H1 (cell line): Measurements from ENCODE around the gene KCNB1. TPM values are rescaled to one million over a fixed set of nuclear protein-coding genes. Genes with fewer than 3 reads are reported as not detected.

Experiments used
- CTCF ChIA-PET: fragments of 300-600 bp; sonication (Branson Sonifier 250); formaldehyde crosslinking; loops from one replicate; lab custom pipeline; 2021; ENCODE audit not compliant: partially characterized antibody; lab: Charles Lee
- POLR2A ChIA-PET: fragments of 300-600 bp; sonication (Branson Sonifier 250); formaldehyde crosslinking; loops from one replicate; lab custom pipeline; 2021; ENCODE audit warnings: inconsistent platforms; ENCODE audit not compliant: partially characterized antibody; lab: Charles Lee
- DNase-seq, 2 experiments: peaks; one replicate each; pipeline versions ENCODE4 v3.0.0 to v3.0.0-alpha.2; 2010 to 2022; ENCODE audit warnings: low spot score in 2 of 2, low read depth in 1 of 2, mixed read lengths in 1 of 2
- FAIRE-seq: peaks from 2 replicates; lab custom pipeline; 2011; peaks lifted over from hg19 to GRCh38; lab: Jason Lieb, UNC
- H2AFZ ChIP-seq: 2 replicates; pipeline ENCODE4 v1.8.1; 2012; ENCODE audit warnings: low read length, inconsistent platforms
- H2AK5ac ChIP-seq: 2 replicates; pipeline ENCODE4 v1.6.1; 2013; ENCODE audit warnings: low read depth, low read length
- H2BK120ac ChIP-seq: replicated peaks from 2 replicates; pipeline ENCODE3; 2013; ENCODE audit warnings: low read depth, low read length, inconsistent platforms
- H2BK12ac ChIP-seq: 2 replicates; pipeline ENCODE4 v1.6.1; 2013; ENCODE audit warnings: low read depth, low read length
- H2BK15ac ChIP-seq: 2 replicates; pipeline ENCODE4 v1.6.1; 2013; ENCODE audit warnings: low read length
- H2BK20ac ChIP-seq: 2 replicates; pipeline ENCODE4 v1.6.1; 2013; ENCODE audit warnings: low read length
- H2BK5ac ChIP-seq: 2 replicates; pipeline ENCODE4 v1.6.1; 2013; ENCODE audit warnings: low read depth, low read length
- H3K14ac ChIP-seq: 2 replicates; pipeline ENCODE4 v1.6.1; 2013; ENCODE audit warnings: inconsistent platforms; ENCODE audit not compliant: insufficient read length
- H3K18ac ChIP-seq: 2 replicates; pipeline ENCODE4 v1.6.1; 2013; ENCODE audit warnings: low read length; ENCODE audit errors: extremely low read depth
- H3K23ac ChIP-seq: 2 replicates; pipeline ENCODE4 v1.6.1; 2013; ENCODE audit warnings: inconsistent platforms; ENCODE audit not compliant: insufficient read length
- H3K23me2 ChIP-seq: 2 replicates; pipeline ENCODE4 v1.6.1; 2013; ENCODE audit warnings: low read depth, low read length
- H3K27ac ChIP-seq: 2 replicates; pipeline ENCODE4 v1.6.1; 2011; ENCODE audit warnings: low read depth, low read length, inconsistent platforms
- H3K27me3 ChIP-seq, 4 experiments: replicated peaks in 1 of 4; 1 replicate in 1 of 4; 2 replicates in 3 of 4; pipeline versions ENCODE4 v1.6.1 to v1.8.1; 2011 to 2013; ENCODE audit warnings: low read length in 3 of 4, mild to moderate bottlenecking in 3 of 4, inconsistent platforms in 2 of 4, mixed read lengths in 2 of 4, moderate library complexity in 1 of 4; ENCODE audit not compliant: control insufficient read depth in 3 of 4, insufficient read depth in 3 of 4; ENCODE audit errors: extremely low read depth in 1 of 4
- H3K36me3 ChIP-seq, 4 experiments: 2 replicates each; pipeline versions ENCODE4 v1.6.1 to v1.8.1; 2011 to 2013; ENCODE audit warnings: mild to moderate bottlenecking in 4 of 4, low read length in 3 of 4, moderate library complexity in 2 of 4, control low read depth in 1 of 4, inconsistent platforms in 1 of 4; ENCODE audit not compliant: insufficient read depth in 4 of 4, control insufficient read depth in 2 of 4
- H3K4ac ChIP-seq: replicated peaks from 2 replicates; pipeline ENCODE3; 2013; ENCODE audit warnings: low read length, low read depth, mixed read lengths, inconsistent platforms; ENCODE audit not compliant: insufficient read length
- H3K4me1 ChIP-seq, 4 experiments: replicated peaks in 1 of 4; 1 replicate in 1 of 4; 2 replicates in 3 of 4; pipeline versions ENCODE4 v1.6.1 to v1.8.1; 2011 to 2013; ENCODE audit warnings: low read length in 3 of 4, inconsistent platforms in 2 of 4, mixed read lengths in 1 of 4; ENCODE audit not compliant: insufficient read depth in 4 of 4, control insufficient read depth in 3 of 4
- H3K4me2 ChIP-seq, 2 experiments: 2 replicates each; pipeline versions ENCODE4 v1.6.1 to v1.8.1; 2011 to 2013; ENCODE audit warnings: low read depth in 2 of 2, low read length in 2 of 2, control low read depth in 1 of 2, inconsistent platforms in 1 of 2, mild to moderate bottlenecking in 1 of 2; ENCODE audit not compliant: insufficient read depth in 1 of 2
- H3K4me3 ChIP-seq, 4 experiments: fragments of 200-600, 300-600 bp in 1 of 4; sonication (generic), shearing (Covaris generic), sonication (Bioruptor Twin) in 1 of 4; 2 replicates each; pipeline versions ENCODE4 v1.5.1 to v1.8.1; 2011 to 2016; ENCODE audit warnings: low read length in 4 of 4, low read depth in 3 of 4, control low read depth in 2 of 4, inconsistent platforms in 2 of 4, mild to moderate bottlenecking in 2 of 4, mixed read lengths in 1 of 4, moderate library complexity in 1 of 4; ENCODE audit not compliant: insufficient read depth in 2 of 4; ENCODE audit errors: extremely low read depth in 1 of 4
- H3K56ac ChIP-seq: replicated peaks from 2 replicates; pipeline ENCODE3; 2013; ENCODE audit warnings: low read depth, mild to moderate bottlenecking, mixed read lengths, low read length, inconsistent platforms; ENCODE audit not compliant: insufficient read length
- H3K79me1 ChIP-seq: 2 replicates; pipeline ENCODE4 v1.6.1; 2013; ENCODE audit warnings: low read depth, low read length, control low read depth
- H3K79me2 ChIP-seq, 2 experiments: 2 replicates each; pipeline versions ENCODE4 v1.6.1 to v1.8.1; 2012 to 2013; ENCODE audit warnings: low read length in 2 of 2, mild to moderate bottlenecking in 2 of 2, inconsistent platforms in 1 of 2; ENCODE audit not compliant: insufficient read depth in 2 of 2, control insufficient read depth in 1 of 2
- H3K9ac ChIP-seq, 4 experiments: replicated peaks in 1 of 4; 1 replicate in 1 of 4; 2 replicates in 3 of 4; pipeline versions ENCODE4 v1.6.1 to v1.8.1; 2011 to 2013; ENCODE audit warnings: low read depth in 3 of 4, low read length in 3 of 4, control low read depth in 2 of 4, mild to moderate bottlenecking in 2 of 4, moderate library complexity in 2 of 4, inconsistent platforms in 1 of 4; ENCODE audit errors: extremely low read depth in 1 of 4
- H3K9me3 ChIP-seq, 2 experiments: 2 replicates each; pipeline versions ENCODE4 v1.6.1 to v1.8.1; 2012 to 2013; ENCODE audit warnings: mild to moderate bottlenecking in 2 of 2, moderate library complexity in 2 of 2, control low read depth in 1 of 2, inconsistent platforms in 1 of 2, low read depth in 1 of 2, low read length in 1 of 2, mixed read lengths in 1 of 2; ENCODE audit not compliant: insufficient read depth in 2 of 2
- H4K20me1 ChIP-seq, 2 experiments: replicated peaks in 1 of 2; 2 replicates each; pipeline versions ENCODE3 to v1.8.1; 2011 to 2013; ENCODE audit warnings: inconsistent platforms in 2 of 2, low read length in 2 of 2, mild to moderate bottlenecking in 1 of 2; ENCODE audit not compliant: insufficient read depth in 2 of 2, control insufficient read depth in 1 of 2
- H4K5ac ChIP-seq: 2 replicates; pipeline ENCODE4 v1.6.1; 2013; ENCODE audit warnings: low read length, low read depth, mixed read lengths, inconsistent platforms; ENCODE audit not compliant: insufficient read length
- H4K8ac ChIP-seq: 2 replicates; pipeline ENCODE4 v1.8.0; 2013; ENCODE audit warnings: mild to moderate bottlenecking, moderate library complexity, low read length, inconsistent platforms; ENCODE audit not compliant: insufficient read depth; ENCODE audit errors: extremely low read depth
- H4K91ac ChIP-seq: replicated peaks from 2 replicates; pipeline ENCODE3; 2013; ENCODE audit warnings: low read length, mixed read lengths, inconsistent platforms; ENCODE audit not compliant: insufficient read length
- ATF3 ChIP-seq: IDR thresholded peaks from 2 replicates; pipeline ENCODE4 v1.6.1; 2011; ENCODE audit warnings: low read depth, mild to moderate bottlenecking, low read length; ENCODE audit not compliant: insufficient read depth
- BCL11A ChIP-seq, 2 experiments: IDR thresholded peaks; one replicate each; pipeline ENCODE4 v1.6.1; 2011; ENCODE audit warnings: low read depth in 2 of 2, low read length in 2 of 2, mild to moderate bottlenecking in 2 of 2
- BRCA1 ChIP-seq: IDR thresholded peaks from 2 replicates; pipeline ENCODE4 v1.6.1; 2012; ENCODE audit warnings: low read depth, low read length, improper control_type of control experiment
- CHD1 ChIP-seq: IDR thresholded peaks from 2 replicates; pipeline ENCODE4 v1.6.1; 2012; ENCODE audit warnings: low read depth, low read length, improper control_type of control experiment
- CHD2 ChIP-seq: IDR thresholded peaks from 2 replicates; pipeline ENCODE4 v1.6.1; 2012; ENCODE audit warnings: low read length, improper control_type of control experiment
- HDAC2 ChIP-seq, 2 experiments: fragments of 300-600 bp in 1 of 2; sonication (generic) in 1 of 2; IDR thresholded peaks; 2 replicates each; pipeline ENCODE4 v1.6.1; 2011 to 2012; ENCODE audit warnings: low read depth in 2 of 2, low read length in 2 of 2, mild to moderate bottlenecking in 2 of 2, moderate library complexity in 2 of 2, borderline replicate concordance in 1 of 2, inconsistent platforms in 1 of 2
- RNF2 ChIP-seq: fragments of 200-900, 300-1000 bp; sonication (generic); IDR thresholded peaks from 2 replicates; pipeline ENCODE4 v1.7.1; 2016; ENCODE audit warnings: borderline replicate concordance, low read depth, mild to moderate bottlenecking, antibody characterized with exemption, low read length; ENCODE audit not compliant: poor library complexity, severe bottlenecking; ENCODE audit errors: missing control alignments
- SP4 ChIP-seq: IDR thresholded peaks from 2 replicates; pipeline ENCODE4 v1.6.1; 2012; ENCODE audit warnings: low read length, inconsistent platforms
- SUZ12 ChIP-seq: fragments of 200-600 bp; sonication (generic); IDR thresholded peaks from 2 replicates; pipeline ENCODE4 v1.6.1; 2012; ENCODE audit warnings: mild to moderate bottlenecking, inconsistent platforms, low read length, moderate library complexity, mixed read lengths
- TAF1 ChIP-seq: IDR thresholded peaks from 2 replicates; pipeline ENCODE4 v1.6.1; 2011; ENCODE audit warnings: mild to moderate bottlenecking, low read depth, low read length
- TBP ChIP-seq: IDR thresholded peaks from 2 replicates; pipeline ENCODE4 v1.6.1; 2011; ENCODE audit warnings: low read depth, low read length, improper control_type of control experiment
- ZNF274 ChIP-seq: IDR thresholded peaks from 2 replicates; pipeline ENCODE4 v1.7.0; 2012; ENCODE audit warnings: low read length, borderline replicate concordance; ENCODE audit errors: extremely low read depth
- WGBS, 2 experiments: shearing (Covaris generic) in 1 of 2; methylation state at CpG; one replicate each; pipeline versions ENCODE4 v1.1.6 to v1.1.7; 2013 to 2015; ENCODE audit warnings: low lambda C conversion rate in 2 of 2, mixed read lengths in 2 of 2, inconsistent platforms in 1 of 2, low coverage in 1 of 2, missing lambda C conversion rate in 1 of 2; ENCODE audit not compliant: insufficient replicate concordance in 2 of 2, insufficient coverage in 1 of 2, insufficient read length in 1 of 2; ENCODE audit errors: extremely low coverage in 1 of 2, missing lambda C conversion rate in 1 of 2; 5-methylcytosine and 5-hydroxymethylcytosine counted together
- polyA plus RNA-seq, 7 experiments: library from polyadenylated mRNA; depleted of rRNA in 3 of 7; stranded (reverse) in 5 of 7; unstranded in 2 of 7; fragments of >200 nt in 5 of 7; fragments of 200-250 nt in 2 of 7; gene quantifications; 1 replicate in 5 of 7; 2 replicates in 1 of 7; 4 replicates in 1 of 7; pipeline versions ENCODE4 v1.2.1 to v1.2.3, GENCODE V29; 2011 to 2013; ENCODE audit warnings: missing spikeins in 2 of 7, mixed read lengths in 2 of 7
- total RNA-seq: library from RNA; stranded (reverse); fragmentation: NEBNext Ultra II Directional; extraction: Animal tissue kit (Norgen Biotek cat#: 25700); gene quantifications from 2 replicates; pipeline ENCODE4 v1.2.1, GENCODE V29; 2021

The KCNB1 gene
- total and polyA plus RNA-seq, 2 of the 8 experiments (the other 6 are each of a cell fraction or from before 2014, with no cell fraction given), result 0.58 to 0.67 TPM

DNA sequence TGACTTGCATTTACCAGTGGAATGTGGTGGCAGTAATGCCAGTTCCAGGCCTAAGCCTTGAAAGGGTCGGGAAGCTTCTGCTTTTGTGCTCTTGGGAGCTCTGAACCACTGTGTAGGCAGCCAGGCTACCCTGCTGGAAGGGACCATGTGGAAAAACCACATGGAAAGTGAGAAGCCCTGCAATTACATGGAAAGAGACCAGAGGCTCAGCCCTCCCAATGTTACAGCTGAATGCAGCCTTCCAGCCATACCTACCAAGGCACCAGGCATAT lies 14.9 kb upstream of the KCNB1 start:
- Histone ChIP-seq H3K79me2 (no peaks in the 10 kb centered on the region), H2BK15ac (no peak overlapping the region), H3K27me3 (no peaks in the 10 kb centered on the region), H3K4ac (no peak overlapping the region), H3K14ac (no peak overlapping the region), H3K23ac (no peak overlapping the region), H3K79me1 (no peaks in the 10 kb centered on the region), H4K91ac (no peak overlapping the region), H3K4me3 (no peak overlapping the region), H3K9me3 (peaks cover 2 to 4% of the 10 kb centered on the region in 2 experiments; a peak in 1 of 4 replicates), H2BK12ac (no peak overlapping the region), H3K23me2 (peaks cover 6% of the 10 kb centered on the region; the same call in 1 of the 2 replicates), H3K18ac (no peak overlapping the region), H3K56ac (no peak overlapping the region), H2AFZ (peak overlapping the region; percentile 18; the same call in 1 of the 2 replicates), H2AK5ac (no peak overlapping the region), H3K9ac (no peak overlapping the region), H2BK20ac (no peak overlapping the region), H4K8ac (no peak overlapping the region), H3K4me2 (no peak overlapping the region), H2BK5ac (no peak overlapping the region), H3K36me3 (no peaks in the 10 kb centered on the region), H3K27ac (no peak overlapping the region), H3K4me1 (no peaks in the 10 kb centered on the region; a peak in 1 of 7 replicates), H2BK120ac (no peak overlapping the region), H4K5ac (no peak overlapping the region), H4K20me1 (no peaks in the 10 kb centered on the region)
- POLR2A ChIA-PET, result interaction anchor here (1.4 to 1.6 kb wide), 2 partner anchors 9 to 215 kb away, joined by 3 to 5 read pairs; no protein-coding TSS in a partner anchor
- FAIRE-seq (no peak), DNase-seq (no peak)
- CTCF ChIA-PET, result interaction anchor here (0.6 to 6.0 kb wide), 12 partner anchors 8 to 688 kb away, joined by 3 to 47 read pairs (median 6); no protein-coding TSS in a partner anchor
- 75% methylated on average over 1 of the region's 1 CpG; no CpG with 5 or more reads in 1 of the 2 experiments for WGBS, 2 experiments
- TF ChIP-seq SP4, result no peak
- no peak for TF ChIP-seq ATF3
- TF ChIP-seq SUZ12, result no peak
- no peak for TF ChIP-seq TBP
- TF ChIP-seq CHD1, result no peak
- no peak for TF ChIP-seq CHD2
- no peak for TF ChIP-seq BCL11A (IDR thresholded peaks at IDR 0.05; ENCODE audit: low read depth in 2 of 2, low read length in 2 of 2)
- TF ChIP-seq TAF1, result no peak
- no peak for TF ChIP-seq HDAC2 (IDR thresholded peaks at IDR 0.05; ENCODE audit: borderline replicate concordance in 1 of 2, low read depth in 2 of 2, low read length in 2 of 2)
- TF ChIP-seq BRCA1, result no peak
- TF ChIP-seq ZNF274, result no peak
- no peak for TF ChIP-seq RNF2
